Kidney (tissue), 22 donors: Measurements from ENCODE around the gene KRTAP25-1. TPM values are rescaled to one million over a fixed set of nuclear protein-coding genes. Genes with fewer than 3 reads are reported as not detected.

Experiments used
- DNase-seq, 5 donors: peaks; one replicate each; pipeline ENCODE4 v3.0.0-alpha.2; 2013 to 2020
- FAIRE-seq: peaks from 2 replicates; lab custom pipeline; 2012; peaks lifted over from hg19 to GRCh38; lab: Jason Lieb, UNC
- H3K27ac ChIP-seq, 2 donors: one replicate each; pipeline ENCODE4 v1.7.0; 2013; ENCODE audit warnings: low read depth in 2 of 2, low read length in 2 of 2, inconsistent platforms in 1 of 2
- H3K27me3 ChIP-seq: one replicate; pipeline ENCODE4 v1.7.1; 2013; ENCODE audit warnings: low read length, inconsistent platforms; ENCODE audit not compliant: control insufficient read depth, insufficient read depth
- H3K36me3 ChIP-seq, 3 donors: one replicate each; pipeline versions ENCODE4 v1.7.0 to v1.7.1; 2013; ENCODE audit warnings: low read length in 3 of 3, control low read depth in 1 of 3, inconsistent platforms in 1 of 3; ENCODE audit not compliant: insufficient read depth in 3 of 3, control insufficient read depth in 2 of 3
- H3K4me1 ChIP-seq, 3 donors: one replicate each; pipeline versions ENCODE4 v1.7.0 to v1.7.1; 2013; ENCODE audit warnings: low read length in 3 of 3, inconsistent platforms in 1 of 3, low read depth in 1 of 3; ENCODE audit not compliant: control insufficient read depth in 2 of 3, insufficient read depth in 2 of 3
- H3K4me3 ChIP-seq, 3 donors: one replicate each; pipeline versions ENCODE4 v1.7.0 to v1.8.1; 2013; ENCODE audit warnings: low read length in 3 of 3, control low read depth in 1 of 3, inconsistent platforms in 1 of 3
- H3K9ac ChIP-seq, 3 donors: one replicate each; pipeline versions ENCODE4 v1.7.0 to v1.7.1; 2013; ENCODE audit warnings: low read length in 3 of 3, control low read depth in 1 of 3, inconsistent platforms in 1 of 3
- H3K9me3 ChIP-seq, 3 donors: one replicate each; pipeline versions ENCODE4 v1.7.0 to v1.7.1; 2013; ENCODE audit warnings: low read length in 3 of 3, control low read depth in 1 of 3, inconsistent platforms in 1 of 3; ENCODE audit not compliant: control insufficient read depth in 2 of 3, insufficient read depth in 1 of 3
- CTCF ChIP-seq: IDR thresholded peaks from 3 replicates; pipeline ENCODE4 v1.5.1; 2012; ENCODE audit warnings: mild to moderate bottlenecking, moderate library complexity, borderline replicate concordance; ENCODE audit not compliant: insufficient read depth; ENCODE audit errors: extremely low read depth
- intact Hi-C: fragments of 100-400 bp; cut with DNase I; formaldehyde crosslinking; loops from one replicate; pipeline ENCODE4 v1.11.1; 2022
- long read RNA-seq, 10 donors: library from polyadenylated mRNA in 1 of 10; unstranded in 1 of 10; transcript quantifications; one replicate each; pipeline ENCODE4 v2.0.0 and lab custom pipeline, GENCODE V29; 2021 to 2026
- polyA plus RNA-seq: library from polyadenylated mRNA; stranded (reverse); fragments of 350-450 nt; fragmentation: Illumina TruSeq; extraction: RNeasy Lipid Tissue Mini Kit (QIAGEN cat#74804); gene quantifications from one replicate; pipeline ENCODE4 v1.2.3, GENCODE V29; 2014; ENCODE audit warnings: low read depth, low replicate concordance; ENCODE audit not compliant: insufficient read depth
- total RNA-seq: library from RNA; stranded (reverse); fragmentation: NEBNext Ultra II Directional; extraction: Animal tissue kit (Norgen Biotek cat#: 25700); gene quantifications from one replicate; pipeline ENCODE4 v1.2.1, GENCODE V29; 2021
- donor health status: control.
- donor health status: control.
- donor health status: control.
- donor health status: control.
- donor health status: control.
- donor health status: DM: yes; HTN: yes; CAD: no.
- donor health status: Normal renal cell carcinoma (clear cell type).

KRTAP25-1 gene
- total RNA-seq (not detected), polyA plus RNA-seq (not detected)
- long read RNA-seq, donor 1: 0 reads
- long read RNA-seq, donor 2: 0 reads
- long read RNA-seq, donor 3: 0 reads
- long read RNA-seq, donor 4: 0 reads
- long read RNA-seq, donor 5: 0 reads
- long read RNA-seq, donor 6: 0 reads
- long read RNA-seq, donor 7: 0 reads
- long read RNA-seq, donor 8: 0 reads
- long read RNA-seq, donor 9: 0 reads
- long read RNA-seq, donor 10: 0 reads

GRCh38 chr21:30289215-30289614, at the start of gene KRTAP25-1:
Gene KRTAP25-1 (minus strand): TSS chr21:30289514. CDS start chr21:30289490, 24 bp downstream.
- intact Hi-C loops: no loop called here

GRCh38 chr21:30338717-30339116, 49.4 kb upstream of the KRTAP25-1 start:
- Histone ChIP-seq H3K27ac (no peak overlapping the region), H3K4me1 (no peaks in the 10 kb centered on the region), H3K9ac (no peak overlapping the region), H3K4me3 (no peak overlapping the region), H3K9me3 (no peaks in the 10 kb centered on the region), H3K36me3 (no peaks in the 10 kb centered on the region), H3K27me3 (no peaks in the 10 kb centered on the region)
- FAIRE-seq (no peak), DNase-seq (no peak)
- intact Hi-C loops: no loop called here
- TF ChIP-seq CTCF: no peak

More at GRCh38 chr21:30289215-30289614, at the start of gene KRTAP25-1:
- Histone ChIP-seq H3K36me3 (no peaks in the 10 kb centered on the region), H3K27me3 (no peaks in the 10 kb centered on the region), H3K9ac (no peak within 1 kb of the TSS), H3K9me3 (no peaks in the 10 kb centered on the region), H3K4me1 (no peaks in the 10 kb centered on the region), H3K4me3 (no peak within 1 kb of the TSS), H3K27ac (no peak within 1 kb of the TSS)
- FAIRE-seq (no peak), DNase-seq (no peak)
- no peak for TF ChIP-seq CTCF

- no peak for FAIRE-seq
- no peaks in the 10 kb centered on the region for H3K36me3 ChIP-seq
- H3K27me3 ChIP-seq: no peaks in the 10 kb centered on the region
- no peak for DNase-seq
- TF ChIP-seq CTCF: no peak
- H3K9ac ChIP-seq: no peak overlapping the region
- intact Hi-C loops: no loop called here
- H3K4me1 ChIP-seq: no peaks in the 10 kb centered on the region
- no peak overlapping the region for H3K27ac ChIP-seq
- H3K9me3 ChIP-seq: no peaks in the 10 kb centered on the region
- no peak overlapping the region for H3K4me3 ChIP-seq
Measured at GRCh38 chr21:30337772-30338171, 48.5 kb upstream of the KRTAP25-1 start.
